Lung (tissue), 12 donors: ENCODE results near the gene PFDN1. TPM values are rescaled to one million over a fixed set of nuclear protein-coding genes. Genes with fewer than 3 reads are reported as not detected.

Experiments
- ATAC-seq: fragments of 200-7000 bp; cut with Tn5 transposase; one replicate; pipeline ENCODE4 v1.9.1; 2020; ENCODE audit warnings: moderate number of reproducible peaks; ENCODE audit not compliant: insufficient read depth, low FRiP score
- DNase-seq, 3 donors: peaks; one replicate each; pipeline ENCODE4 v3.0.0-alpha.2; 2013 to 2017
- H3K27ac ChIP-seq, 2 donors: one replicate each; pipeline ENCODE4 v1.5.1; 2013; ENCODE audit warnings: mild to moderate bottlenecking in 2 of 2, moderate library complexity in 2 of 2, control low read depth in 1 of 2, inconsistent platforms in 1 of 2, low read depth in 1 of 2, low read length in 1 of 2
- H3K27me3 ChIP-seq, 3 donors: one replicate each; pipeline ENCODE4 v1.5.1; 2013; ENCODE audit warnings: low read length in 2 of 3; ENCODE audit not compliant: control insufficient read depth in 3 of 3, insufficient read depth in 3 of 3
- H3K36me3 ChIP-seq, 4 donors: one replicate each; pipeline ENCODE4 v1.5.1; 2013; ENCODE audit warnings: low read length in 4 of 4, mild to moderate bottlenecking in 1 of 4, moderate library complexity in 1 of 4; ENCODE audit not compliant: control insufficient read depth in 4 of 4, insufficient read depth in 4 of 4
- H3K4me1 ChIP-seq, 5 donors: one replicate each; pipeline ENCODE4 v1.5.1; 2013; ENCODE audit warnings: low read length in 5 of 5, mild to moderate bottlenecking in 2 of 5, moderate library complexity in 1 of 5; ENCODE audit not compliant: control insufficient read depth in 5 of 5, insufficient read depth in 5 of 5
- H3K4me3 ChIP-seq: one replicate; pipeline ENCODE4 v1.5.1; 2013; ENCODE audit warnings: mild to moderate bottlenecking, control low read depth, moderate library complexity
- H3K9ac ChIP-seq, 2 donors: one replicate each; pipeline ENCODE4 v1.5.1; 2013; ENCODE audit warnings: low read length in 2 of 2, control low read depth in 1 of 2; ENCODE audit not compliant: insufficient read depth in 1 of 2
- H3K9me3 ChIP-seq, 4 donors: one replicate each; pipeline ENCODE4 v1.5.1; 2013; ENCODE audit warnings: low read length in 3 of 4, mild to moderate bottlenecking in 1 of 4, moderate library complexity in 1 of 4; ENCODE audit not compliant: control insufficient read depth in 4 of 4, insufficient read depth in 3 of 4
- CTCF ChIP-seq: IDR thresholded peaks from 2 replicates; pipeline ENCODE4 v1.5.1; 2012; ENCODE audit warnings: mild to moderate bottlenecking; ENCODE audit errors: control extremely low read depth, extremely low read depth
- WGBS, 2 donors: extraction: QIAGEN DNeasy Blood & Tissue Kit; methylation state at CpG; one replicate each; pipeline ENCODE4 v1.1.7; 2013; 5-methylcytosine and 5-hydroxymethylcytosine counted together
- polyA plus RNA-seq, 2 donors: library from polyadenylated mRNA; stranded (reverse); fragments of 200-250 nt; gene quantifications; one replicate each; pipeline ENCODE4 v1.2.1, GENCODE V29; 2013
- total RNA-seq, 2 donors: library from RNA; depleted of rRNA in 1 of 2; stranded (reverse); fragments of >200 nt in 1 of 2; gene quantifications; one replicate each; pipeline ENCODE4 v1.2.1, GENCODE V29; 2014 to 2021
- donor health status: control.
- donor health status: control.
- donor health status: Bipolar disorder and iron deficiency.
- donor health status: healthy.
- donor health status: DM: yes; HTN: yes; CAD: no.

Gene PFDN1
- total and polyA plus RNA-seq, 4 donors = 42.0 to 108 (median 51.6) TPM

DNA sequence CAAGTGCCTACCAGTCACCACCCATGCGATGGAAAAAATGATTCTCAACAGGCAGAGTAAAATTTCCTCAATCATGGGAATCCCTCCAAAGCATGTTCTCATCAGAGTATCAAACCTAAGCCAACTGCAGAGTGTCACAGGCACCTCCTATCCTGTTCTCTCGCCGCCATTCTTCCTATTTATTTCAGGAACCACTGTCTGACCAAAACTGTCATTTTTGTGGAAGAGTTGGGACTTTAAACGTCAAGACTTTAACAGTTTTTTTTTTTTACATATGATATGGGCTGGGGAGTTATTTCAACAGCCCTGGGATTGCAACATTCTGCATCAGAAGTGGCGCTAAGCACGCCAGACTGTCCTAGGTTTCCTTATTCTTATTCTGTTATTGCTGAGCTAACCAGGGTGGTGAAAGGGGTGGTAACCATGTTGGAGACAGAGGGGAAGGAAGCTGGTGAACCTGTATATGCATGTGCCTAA, 29.5 kb downstream of the PFDN1 start:
- DNase-seq (peak in 2 of 3 donors; percentile 26 to 59), ATAC-seq (peak; percentile 66)
- Histone ChIP-seq H3K4me3 (no peak overlapping the region), H3K27me3 (no peaks in the 10 kb centered on the region), H3K36me3 (peaks cover 0 to 2% (median 0%) of the 10 kb centered on the region in 4 donors), H3K4me1 (peaks cover 0 to 9% (median 0%) of the 10 kb centered on the region in 5 donors), H3K9me3 (no peaks in the 10 kb centered on the region), H3K9ac (no peak overlapping the region), H3K27ac (peak overlapping the region in 1 of 2 donors; percentile 52)
- 21 to 38% methylated on average over 6 of the region's 6 CpGs for WGBS, 2 donors
- TF ChIP-seq CTCF = no peak

GRCh38 chr5:140270008-140270407, 32.9 kb downstream of the PFDN1 start:
- no peak overlapping the region for H3K4me3 ChIP-seq
- DNase-seq = no peak
- H3K36me3 ChIP-seq = peaks cover 0 to 5% (median 0%) of the 10 kb centered on the region in 4 donors
- H3K27me3 ChIP-seq = no peaks in the 10 kb centered on the region
- H3K9ac ChIP-seq = no peak overlapping the region
- H3K9me3 ChIP-seq = no peaks in the 10 kb centered on the region
- no peak for TF ChIP-seq CTCF
- ATAC-seq = no peak
- peaks cover 0 to 26% (median 3%) of the 10 kb centered on the region in 5 donors for H3K4me1 ChIP-seq
- H3K27ac ChIP-seq = no peak overlapping the region

- Histone ChIP-seq H3K9me3 (no peaks in the 10 kb centered on the region), H3K9ac (no peak overlapping the region), H3K4me1 (peaks cover 0 to 19% (median 0%) of the 10 kb centered on the region in 5 donors), H3K27ac (peak overlapping the region in 1 of 2 donors; percentile 55), H3K27me3 (no peaks in the 10 kb centered on the region), H3K36me3 (peaks cover 0 to 5% (median 0%) of the 10 kb centered on the region in 4 donors), H3K4me3 (no peak overlapping the region)
- WGBS, 2 donors = 43 to 44% methylated on average over 9 of the region's 9 CpGs
- no peak for TF ChIP-seq CTCF
- DNase-seq (no peak), ATAC-seq (no peak)
Observed at GRCh38 chr5:140267559-140268018, 35.3 kb downstream of the PFDN1 start.

- DNase-seq (no peak), ATAC-seq (no peak)
- Histone ChIP-seq H3K4me1 (peaks cover 0 to 23% (median 0%) of the 10 kb centered on the region in 5 donors), H3K9ac (no peak overlapping the region), H3K4me3 (no peak overlapping the region), H3K36me3 (peaks cover 0 to 5% (median 0%) of the 10 kb centered on the region in 4 donors), H3K27ac (peak overlapping the region in 1 of 2 donors; percentile 55), H3K9me3 (no peaks in the 10 kb centered on the region), H3K27me3 (no peaks in the 10 kb centered on the region)
- 79 to 84% methylated on average over 3 of the region's 3 CpGs for WGBS, 2 donors
- no peak for TF ChIP-seq CTCF
Observed at GRCh38 chr5:140267201-140267540, 35.7 kb downstream of the PFDN1 start.
